GM12878 (cell line): ENCODE measurements around the gene LGALSL. TPM values are rescaled to one million over a fixed set of nuclear protein-coding genes. Genes with fewer than 3 reads are reported as not detected.
A peak's percentile ranks its signal among the peaks of the same experiment; 100 is the strongest.

Experiments used
- ATAC-seq: fragments of 200-7000 bp; cut with Tn5 transposase; 3 replicates; pipeline ENCODE4 v1.9.1; 2020; ENCODE audit warnings: mild to moderate bottlenecking, moderate library complexity
- BruUV-seq: library from RNA; stranded (reverse); fragments of 400-500 nt; replicated peaks from 2 replicates; lab custom pipeline; 2021; lab: Mats Ljungman, UMichigan
- CTCF ChIA-PET: fragments of 300-600 bp; sonication (Branson Sonifier 250); formaldehyde crosslinking; extraction: SDS; loops from one replicate; lab custom pipeline; 2021; ENCODE audit warnings: inconsistent platforms; lab: Yijun Ruan, JAX
- POLR2A ChIA-PET: fragments of 350-600 bp; formaldehyde crosslinking; extraction: SDS; loops from one replicate; lab custom pipeline; 2021; ENCODE audit warnings: inconsistent platforms; lab: Charles Lee
- RAD21 ChIA-PET: fragments of 300-600 bp; sonication (Branson Sonifier 250); formaldehyde crosslinking; loops from one replicate; lab custom pipeline; 2023; ENCODE audit warnings: antibody characterized with exemption; ENCODE audit not compliant: unreplicated experiment; lab: Charles Lee
- SMC1A ChIA-PET: fragments of 300-600 bp; sonication (Branson Sonifier 250); formaldehyde crosslinking; loops from one replicate; lab custom pipeline; 2023; ENCODE audit not compliant: unreplicated experiment, uncharacterized antibody; lab: Charles Lee
- DNase-seq: peaks from one replicate; pipeline ENCODE4 v3.0.0-alpha.2; 2011; ENCODE audit warnings: low read depth, low spot score
- FAIRE-seq: peaks from 3 replicates; lab custom pipeline; 2011; peaks lifted over from hg19 to GRCh38; lab: Jason Lieb, UNC
- H2AFZ ChIP-seq: 2 replicates; pipeline ENCODE4 v1.6.0; 2011; ENCODE audit warnings: low read depth, low read length, control low read depth; ENCODE audit not compliant: control insufficient read depth
- H3K27ac ChIP-seq: 2 replicates; pipeline ENCODE4 v1.5.1; 2011; ENCODE audit warnings: control low read depth; ENCODE audit not compliant: control insufficient read depth, insufficient read depth
- H3K27me3 ChIP-seq, 2 experiments: replicated peaks in 1 of 2; 2 replicates each; pipeline versions ENCODE4 v1.6.0 to v1.6.1; 2011; ENCODE audit warnings: low read length in 1 of 2; ENCODE audit not compliant: control insufficient read depth in 2 of 2, insufficient read depth in 2 of 2
- H3K36me3 ChIP-seq, 2 experiments: 2 replicates each; pipeline ENCODE4 v1.5.1; 2011; ENCODE audit warnings: low read length in 1 of 2; ENCODE audit not compliant: control insufficient read depth in 2 of 2, insufficient read depth in 2 of 2
- H3K4me1 ChIP-seq: 2 replicates; pipeline ENCODE4 v1.6.1; 2011; ENCODE audit warnings: mild to moderate bottlenecking, low read length, moderate library complexity, mixed read lengths; ENCODE audit not compliant: control insufficient read depth, insufficient read depth
- H3K4me2 ChIP-seq: 2 replicates; pipeline ENCODE4 v1.6.0; 2011; ENCODE audit warnings: control low read depth; ENCODE audit not compliant: control insufficient read depth, insufficient read depth
- H3K4me3 ChIP-seq: fragments of 200-600 bp; sonication (generic); 2 replicates; pipeline ENCODE4 v1.5.1; 2016
- H3K79me2 ChIP-seq: 2 replicates; pipeline ENCODE4 v1.6.0; 2011; ENCODE audit warnings: low read length; ENCODE audit not compliant: control insufficient read depth, insufficient read depth
- H3K9ac ChIP-seq: 2 replicates; pipeline ENCODE4 v1.8.0; 2011; ENCODE audit warnings: low read length, control low read depth, mixed read lengths; ENCODE audit not compliant: control insufficient read depth, insufficient read depth
- H3K9me3 ChIP-seq: replicated peaks from 3 replicates; pipeline ENCODE4 v1.5.1; 2011; ENCODE audit warnings: mild to moderate bottlenecking, low read length; ENCODE audit not compliant: control insufficient read depth, insufficient read depth
- H4K20me1 ChIP-seq: 2 replicates; pipeline ENCODE4 v1.6.0; 2011; ENCODE audit not compliant: control insufficient read depth, insufficient read depth
- FOS ChIP-seq: IDR thresholded peaks from 3 replicates; pipeline ENCODE4 v1.6.1; 2011; ENCODE audit warnings: borderline replicate concordance; ENCODE audit not compliant: insufficient read length; ENCODE audit errors: extremely low read depth
- JUND ChIP-seq: IDR thresholded peaks from 2 replicates; pipeline ENCODE4 v1.6.1; 2012; ENCODE audit warnings: low read depth, mild to moderate bottlenecking, low read length, improper control_type of control experiment, moderate library complexity
- NFYB ChIP-seq: IDR thresholded peaks from 2 replicates; pipeline ENCODE4 v1.6.1; 2011; ENCODE audit warnings: low read depth, mild to moderate bottlenecking, low read length, improper control_type of control experiment, moderate library complexity; ENCODE audit not compliant: insufficient read depth
- SPI1 ChIP-seq: IDR thresholded peaks from 2 replicates; pipeline ENCODE4 v1.6.1; 2011; ENCODE audit warnings: low read depth, mild to moderate bottlenecking, low read length, moderate library complexity, borderline replicate concordance; ENCODE audit not compliant: insufficient read depth
- SUZ12 ChIP-seq: fragments of 200-600 bp; sonication (generic); IDR thresholded peaks from one replicate; pipeline ENCODE4 v1.6.1; 2018; ENCODE audit warnings: antibody characterized with exemption, mild to moderate bottlenecking; ENCODE audit not compliant: unreplicated experiment
- TCF3 ChIP-seq: IDR thresholded peaks from 2 replicates; pipeline ENCODE4 v1.6.1; 2012; ENCODE audit warnings: low read depth, mild to moderate bottlenecking, low read length, borderline replicate concordance; ENCODE audit not compliant: insufficient read depth
- WGBS: methylation state at CpG from one replicate; pipeline ENCODE4 v1.1.6; 2016; ENCODE audit warnings: low lambda C conversion rate; ENCODE audit not compliant: insufficient replicate concordance, insufficient coverage; ENCODE audit errors: missing lambda C conversion rate; 5-methylcytosine and 5-hydroxymethylcytosine counted together
- in situ Hi-C: fragments of 300-500 bp; cut with MboI; formaldehyde crosslinking; loops from 9 replicates; pipeline ENCODE4 v1.14.3; 2018; ENCODE audit warnings: mixed read lengths
- intact Hi-C: fragments of 100-400 bp; cut with micrococcal nuclease; formaldehyde crosslinking; loops from one replicate; pipeline ENCODE4 v1.14.2; 2022; ENCODE audit not compliant: unreplicated experiment
- polyA plus RNA-seq, 11 experiments: library from polyadenylated mRNA; depleted of rRNA in 4 of 11; unstranded in 6 of 11; stranded (reverse) in 5 of 11; fragments of >200 nt; fragmentation: Nextera tagmentation in 4 of 11; fragmentation: Illumina TruSeq in 1 of 11; extraction: Ambion mirVana in 4 of 11; extraction: Trizol in 1 of 11; gene quantifications; 1 replicate in 1 of 11; 2 replicates in 10 of 11; pipeline versions ENCODE4 v1.2.1 to v1.2.3, GENCODE V29; 2011 to 2016; ENCODE audit warnings: inconsistent platforms in 2 of 11, missing spikeins in 2 of 11, low read depth in 1 of 11
- total RNA-seq, 4 experiments: library from RNA; depleted of rRNA in 3 of 4; stranded (reverse); fragments of >200 nt in 3 of 4; fragmentation: Illumina TruSeq in 1 of 4; extraction: Trizol in 1 of 4; gene quantifications; 2 replicates each; pipeline versions ENCODE4 v1.2.1 to v1.2.3, GENCODE V29; 2013 to 2021
- TF ChIP-seq, protein P1 (sequence below): fragments of 450-650 bp; conservative IDR thresholded peaks from 2 replicates; pipeline ENCODE4 v1.6.1; 2017; ENCODE audit warnings: mild to moderate bottlenecking, moderate library complexity

Gene LGALSL
- total and polyA plus RNA-seq, 10 of the 15 experiments (the other 5 are each of a cell fraction or from before 2014, with no cell fraction given): 3.3 to 9.1 (median 4.9) TPM

DNA sequence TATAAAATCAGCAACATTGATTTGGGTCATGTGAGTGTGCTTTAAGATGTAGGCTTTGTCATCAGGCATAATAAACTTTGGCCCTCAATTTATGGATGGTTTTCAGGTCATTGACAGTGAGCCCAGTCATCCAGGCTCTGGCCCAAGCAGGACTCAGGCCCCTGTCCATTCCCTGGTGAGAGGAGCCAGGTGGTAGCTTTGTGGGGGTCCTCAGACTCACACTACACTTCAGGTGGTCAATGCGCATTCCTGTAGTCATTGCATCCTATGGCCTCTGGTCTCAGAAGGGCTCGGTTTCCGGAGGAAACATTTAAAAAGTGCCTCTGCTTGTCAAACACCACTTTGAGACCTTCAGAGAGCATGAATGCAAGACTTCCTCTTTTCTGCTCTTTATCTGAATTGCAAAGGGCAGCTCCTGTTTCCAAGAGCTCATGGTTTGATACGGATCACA lies 20.2 kb downstream of the LGALSL start:
- Histone ChIP-seq H3K9ac (no peak overlapping the region), H3K79me2 (no peaks in the 10 kb centered on the region), H3K4me2 (no peak overlapping the region; the same call in 1 of the 2 replicates), H3K9me3 (no peaks in the 10 kb centered on the region), H2AFZ (peak overlapping the region; percentile 41; the same call in 1 of the 2 replicates), H3K27ac (no peak overlapping the region), H3K36me3 (no peaks in the 10 kb centered on the region), H3K4me1 (peaks cover 5% of the 10 kb centered on the region; the same call in 1 of the 2 replicates), H4K20me1 (no peaks in the 10 kb centered on the region), H3K4me3 (no peak overlapping the region), H3K27me3 (no peaks in the 10 kb centered on the region)
- FAIRE-seq (peak; percentile 91), DNase-seq (no peak), ATAC-seq (peak; percentile 79)
- WGBS: 45% methylated on average over 4 of the region's 4 CpGs
- intact Hi-C loops (no loop called here), in situ Hi-C loops (no loop called here)
- BruUV-seq: no TSS peak
- ChIA-PET RAD21 (interaction anchor here (1.2 kb wide), 1 partner anchor 143 kb away, joined by 5 read pairs; no protein-coding TSS in a partner anchor), SMC1A (interaction anchor here (1.0 to 1.4 kb wide), 3 partner anchors 9 to 15 kb away, joined by 3 to 6 read pairs (median 4); no protein-coding TSS in a partner anchor), POLR2A (interaction anchor here (0.8 kb wide), 1 partner anchor 10 kb away, joined by 3 read pairs; no protein-coding TSS in a partner anchor), CTCF (interaction anchor here (0.7 to 3.6 kb wide), 5 partner anchors 8 to 143 kb away, joined by 4 to 19 read pairs (median 7); no protein-coding TSS in a partner anchor)
- peak; percentile 95 for TF ChIP-seq SPI1
- TF ChIP-seq, protein P1, sequence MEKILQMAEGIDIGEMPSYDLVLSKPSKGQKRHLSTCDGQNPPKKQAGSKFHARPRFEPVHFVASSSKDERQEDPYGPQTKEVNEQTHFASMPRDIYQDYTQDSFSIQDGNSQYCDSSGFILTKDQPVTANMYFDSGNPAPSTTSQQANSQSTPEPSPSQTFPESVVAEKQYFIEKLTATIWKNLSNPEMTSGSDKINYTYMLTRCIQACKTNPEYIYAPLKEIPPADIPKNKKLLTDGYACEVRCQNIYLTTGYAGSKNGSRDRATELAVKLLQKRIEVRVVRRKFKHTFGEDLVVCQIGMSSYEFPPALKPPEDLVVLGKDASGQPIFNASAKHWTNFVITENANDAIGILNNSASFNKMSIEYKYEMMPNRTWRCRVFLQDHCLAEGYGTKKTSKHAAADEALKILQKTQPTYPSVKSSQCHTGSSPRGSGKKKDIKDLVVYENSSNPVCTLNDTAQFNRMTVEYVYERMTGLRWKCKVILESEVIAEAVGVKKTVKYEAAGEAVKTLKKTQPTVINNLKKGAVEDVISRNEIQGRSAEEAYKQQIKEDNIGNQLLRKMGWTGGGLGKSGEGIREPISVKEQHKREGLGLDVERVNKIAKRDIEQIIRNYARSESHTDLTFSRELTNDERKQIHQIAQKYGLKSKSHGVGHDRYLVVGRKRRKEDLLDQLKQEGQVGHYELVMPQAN: no peak

DNA sequence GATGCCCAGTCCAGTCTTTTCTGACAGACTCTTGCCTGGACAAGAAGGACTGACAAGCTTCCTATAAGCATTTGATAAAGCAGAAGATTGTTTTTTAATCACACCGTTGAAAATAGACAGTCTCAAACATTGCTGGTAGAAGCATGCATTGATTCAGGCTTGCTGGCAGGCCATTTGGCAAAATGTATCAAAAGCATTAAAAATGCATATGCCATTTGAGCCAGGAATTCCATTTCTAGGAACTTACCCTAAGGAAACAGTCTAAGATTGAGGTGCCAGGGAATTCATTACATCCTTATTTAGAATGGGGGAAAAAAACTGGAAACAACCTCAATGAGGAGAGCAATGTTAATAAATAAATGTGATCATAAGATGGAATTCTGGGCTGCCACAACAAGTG lies 20.7 kb downstream of the LGALSL start:
- no peak for FAIRE-seq
- 0% methylated on average over 1 of the region's 1 CpG for WGBS
- H3K9ac ChIP-seq: no peak overlapping the region
- H3K36me3 ChIP-seq: no peaks in the 10 kb centered on the region
- H4K20me1 ChIP-seq: no peaks in the 10 kb centered on the region
- H3K4me1 ChIP-seq: peaks cover 5% of the 10 kb centered on the region; the same call in 1 of the 2 replicates
- ChIA-PET SMC1A (interaction anchor here (1.0 to 1.1 kb wide), 2 partner anchors 9 to 16 kb away, joined by 3 to 4 read pairs; no protein-coding TSS in a partner anchor), RAD21 (interaction anchor here (1.2 kb wide), 1 partner anchor 144 kb away, joined by 5 read pairs; no protein-coding TSS in a partner anchor), CTCF (interaction anchor here (0.6 to 3.6 kb wide), 5 partner anchors 10 to 284 kb away, joined by 3 to 19 read pairs (median 7); no protein-coding TSS in a partner anchor), POLR2A (no interaction called here)
- TF ChIP-seq TCF3 (no peak), NFYB (no peak), SUZ12 (no peak), FOS (no peak), JUND (no peak)
- H3K27ac ChIP-seq: no peak overlapping the region
- no peak overlapping the region for H3K4me3 ChIP-seq
- no TSS peak for BruUV-seq
- no peaks in the 10 kb centered on the region for H3K79me2 ChIP-seq
- H3K4me2 ChIP-seq: no peak overlapping the region
- no peaks in the 10 kb centered on the region for H3K9me3 ChIP-seq
- DNase-seq: no peak
- ATAC-seq: no peak
- in situ Hi-C loops: loop anchor here (5.0 kb wide), 1 partner anchor 47 kb away; no protein-coding TSS in a partner anchor
- peak overlapping the region; percentile 41; the same call in 1 of the 2 replicates for H2AFZ ChIP-seq
- intact Hi-C loops: no loop called here
- no peaks in the 10 kb centered on the region for H3K27me3 ChIP-seq
